VCaP (cell line): ENCODE data around the gene CRTC3.
A peak's percentile ranks its signal among the peaks of the same experiment; 100 is the strongest.

Source experiments
- H3K27ac ChIP-seq: fragments of 450-650 bp; 2 replicates; pipeline ENCODE4 v1.5.1; 2017
- TF ChIP-seq, protein P1 (sequence below): fragments of 450-650 bp; conservative IDR thresholded peaks from 2 replicates; pipeline ENCODE4 v1.5.1; 2017; ENCODE audit warnings: mild to moderate bottlenecking, moderate library complexity

CRTC3 gene

DNA sequence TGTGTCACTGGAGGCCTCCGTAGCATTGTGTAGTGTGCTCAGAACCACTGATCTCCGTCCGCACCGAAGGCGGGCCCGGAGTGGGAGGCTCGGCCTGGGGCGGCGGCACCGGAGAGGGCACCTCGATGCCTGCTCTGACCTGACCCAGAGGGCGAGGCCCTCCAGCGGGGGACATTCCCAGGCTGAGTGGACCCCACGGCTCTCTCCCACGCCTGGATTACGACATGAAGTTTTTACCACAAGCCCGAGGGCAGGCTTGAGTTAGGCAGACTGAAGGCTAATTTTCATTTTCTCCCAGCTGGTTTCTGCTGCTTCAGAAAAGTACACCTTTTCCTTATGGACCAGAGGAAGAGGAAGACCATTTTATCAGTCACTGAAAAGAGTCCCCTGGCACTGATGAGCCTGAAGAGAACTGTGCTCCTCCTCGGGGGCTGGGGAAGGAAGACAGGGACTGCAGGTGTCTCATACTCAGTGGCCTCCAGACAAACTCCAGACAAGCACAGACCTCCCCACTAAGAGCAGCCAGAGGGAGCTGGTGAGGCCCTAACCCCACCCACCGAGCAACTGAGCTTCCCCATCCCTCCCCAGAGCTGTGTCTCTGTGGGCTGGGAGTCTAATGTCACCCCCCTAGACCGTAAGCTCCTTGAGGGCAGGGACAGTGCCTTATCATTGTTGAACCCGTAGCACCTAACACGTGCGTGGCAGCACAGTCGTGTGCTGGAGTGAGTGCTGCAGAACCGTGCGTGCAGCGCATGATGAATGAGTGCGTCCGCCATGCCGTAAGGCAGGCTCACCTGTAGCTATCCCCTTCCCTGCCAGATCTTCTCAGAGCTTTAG lies 113.0 kb downstream of the CRTC3 start:
- H3K27ac ChIP-seq, result no peak overlapping the region
- TF ChIP-seq, protein P1, sequence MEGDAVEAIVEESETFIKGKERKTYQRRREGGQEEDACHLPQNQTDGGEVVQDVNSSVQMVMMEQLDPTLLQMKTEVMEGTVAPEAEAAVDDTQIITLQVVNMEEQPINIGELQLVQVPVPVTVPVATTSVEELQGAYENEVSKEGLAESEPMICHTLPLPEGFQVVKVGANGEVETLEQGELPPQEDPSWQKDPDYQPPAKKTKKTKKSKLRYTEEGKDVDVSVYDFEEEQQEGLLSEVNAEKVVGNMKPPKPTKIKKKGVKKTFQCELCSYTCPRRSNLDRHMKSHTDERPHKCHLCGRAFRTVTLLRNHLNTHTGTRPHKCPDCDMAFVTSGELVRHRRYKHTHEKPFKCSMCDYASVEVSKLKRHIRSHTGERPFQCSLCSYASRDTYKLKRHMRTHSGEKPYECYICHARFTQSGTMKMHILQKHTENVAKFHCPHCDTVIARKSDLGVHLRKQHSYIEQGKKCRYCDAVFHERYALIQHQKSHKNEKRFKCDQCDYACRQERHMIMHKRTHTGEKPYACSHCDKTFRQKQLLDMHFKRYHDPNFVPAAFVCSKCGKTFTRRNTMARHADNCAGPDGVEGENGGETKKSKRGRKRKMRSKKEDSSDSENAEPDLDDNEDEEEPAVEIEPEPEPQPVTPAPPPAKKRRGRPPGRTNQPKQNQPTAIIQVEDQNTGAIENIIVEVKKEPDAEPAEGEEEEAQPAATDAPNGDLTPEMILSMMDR, result no peak; the same call in 1 of the 2 replicates

DNA sequence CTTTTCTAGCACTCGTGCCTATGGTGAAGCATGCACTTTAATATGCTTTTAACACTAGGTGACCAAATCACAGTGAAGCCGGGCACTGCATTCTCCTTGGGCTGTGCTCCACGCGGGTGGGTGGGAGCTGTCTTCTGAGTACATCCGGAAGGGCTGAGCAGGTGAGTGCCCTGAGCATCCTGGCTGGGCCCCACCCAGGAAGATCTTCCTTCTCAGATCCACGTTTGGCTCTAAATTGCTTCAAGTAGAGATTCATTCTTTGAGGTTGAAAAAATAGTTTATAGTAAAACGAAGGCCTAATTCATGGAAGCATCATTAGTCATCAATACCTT lies 113.5 kb downstream of the CRTC3 start:
- H3K27ac ChIP-seq, result no peak overlapping the region
- TF ChIP-seq, protein P1, result no peak

DNA sequence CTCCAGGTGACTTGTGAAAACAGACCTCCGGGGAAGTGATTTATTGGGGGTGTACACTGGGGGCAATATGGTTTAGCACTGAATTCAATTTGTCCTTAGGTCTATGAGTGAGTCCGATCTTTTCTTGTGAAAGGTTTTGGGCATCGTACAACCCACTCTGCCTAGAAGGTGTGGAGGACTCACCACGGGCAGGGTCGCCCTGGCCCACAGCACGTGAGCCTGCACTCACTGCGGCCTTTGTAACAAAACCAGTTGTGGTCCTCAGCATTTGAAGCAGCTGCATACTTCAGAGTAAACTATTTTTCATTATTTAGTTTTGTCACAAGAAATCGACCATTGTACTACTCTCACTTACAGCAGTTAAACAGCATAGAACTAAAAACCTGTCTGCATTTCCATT lies 114.8 kb downstream of the CRTC3 start:
- peak overlapping the region; percentile 14; the same call in 1 of the 2 replicates for H3K27ac ChIP-seq
- TF ChIP-seq, protein P1, result no peak

DNA sequence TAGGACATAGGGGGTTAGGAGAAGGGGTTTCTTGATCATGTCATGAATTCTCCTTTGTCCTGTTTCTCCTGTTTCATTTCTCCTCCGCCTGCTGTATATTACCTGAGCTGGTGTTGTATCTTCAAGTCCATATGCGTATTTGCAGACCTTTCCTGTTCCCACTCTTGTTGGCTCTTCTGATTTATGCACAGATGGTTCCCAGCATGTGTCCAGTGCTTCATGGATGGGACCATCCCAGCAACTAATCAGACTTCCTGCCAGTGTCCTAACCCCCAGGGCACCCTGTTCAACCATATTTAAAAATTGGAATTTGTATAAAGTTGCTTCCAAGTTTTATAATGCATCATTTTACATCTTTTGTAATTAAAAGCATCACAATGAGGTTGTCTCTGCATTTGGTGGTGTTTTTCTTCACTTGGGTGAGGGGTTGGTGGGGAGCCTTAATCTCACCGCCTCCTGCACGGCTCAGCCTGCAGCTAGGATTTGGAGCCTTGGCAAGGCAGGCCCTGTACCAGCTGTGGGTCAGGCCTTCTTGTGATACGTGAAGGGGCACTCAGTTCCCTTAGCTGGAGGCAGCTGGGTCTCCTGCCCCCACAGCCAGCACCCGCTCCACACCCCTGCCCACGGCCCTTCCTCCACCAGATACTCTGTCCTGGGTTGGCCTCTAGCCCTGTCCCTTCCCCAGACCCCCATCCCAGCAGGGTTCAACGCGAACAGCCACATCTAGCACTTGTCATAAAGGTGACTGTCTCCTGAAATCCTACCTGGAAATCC lies 115.4 kb downstream of the CRTC3 start:
- TF ChIP-seq, protein P1, result no peak
- peak overlapping the region; percentile 14; the same call in 1 of the 2 replicates for H3K27ac ChIP-seq

DNA sequence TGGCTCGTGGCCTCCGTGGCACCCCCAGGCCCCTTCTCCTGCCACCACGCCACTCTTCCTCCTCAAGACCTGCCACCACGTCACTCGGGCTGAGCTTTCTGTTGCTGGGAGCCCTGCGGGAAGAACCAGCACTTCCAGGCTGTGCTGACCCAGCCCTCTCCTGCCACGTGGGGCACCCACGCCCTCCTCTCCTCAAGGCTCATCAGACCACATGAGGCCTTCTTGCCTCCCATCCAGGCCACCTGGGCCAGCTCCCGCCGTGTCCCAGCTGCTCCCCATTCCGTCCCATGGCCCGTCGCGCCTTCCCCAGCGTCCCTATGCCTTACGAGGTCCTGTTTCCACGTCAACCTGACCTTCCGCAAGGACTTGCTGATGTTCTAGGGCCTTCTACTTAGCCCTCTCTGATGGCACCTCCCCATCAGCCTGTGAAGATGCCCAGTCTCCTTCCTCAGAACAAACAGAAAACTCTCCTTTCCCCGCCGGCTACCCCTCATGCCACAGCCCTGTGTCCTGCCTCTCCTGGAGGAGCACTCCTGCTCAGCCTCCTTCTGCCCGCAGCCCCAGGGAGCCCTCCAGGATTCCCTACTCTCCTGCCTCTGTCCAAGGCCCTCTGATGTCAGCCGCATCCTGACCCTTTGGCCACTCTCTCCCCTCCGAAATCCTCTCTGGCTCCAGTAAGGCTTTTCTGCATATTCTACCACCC lies 116.3 kb downstream of the CRTC3 start:
- H3K27ac ChIP-seq, result peak overlapping the region; percentile 14; the same call in 1 of the 2 replicates
- TF ChIP-seq, protein P1, result no peak

DNA sequence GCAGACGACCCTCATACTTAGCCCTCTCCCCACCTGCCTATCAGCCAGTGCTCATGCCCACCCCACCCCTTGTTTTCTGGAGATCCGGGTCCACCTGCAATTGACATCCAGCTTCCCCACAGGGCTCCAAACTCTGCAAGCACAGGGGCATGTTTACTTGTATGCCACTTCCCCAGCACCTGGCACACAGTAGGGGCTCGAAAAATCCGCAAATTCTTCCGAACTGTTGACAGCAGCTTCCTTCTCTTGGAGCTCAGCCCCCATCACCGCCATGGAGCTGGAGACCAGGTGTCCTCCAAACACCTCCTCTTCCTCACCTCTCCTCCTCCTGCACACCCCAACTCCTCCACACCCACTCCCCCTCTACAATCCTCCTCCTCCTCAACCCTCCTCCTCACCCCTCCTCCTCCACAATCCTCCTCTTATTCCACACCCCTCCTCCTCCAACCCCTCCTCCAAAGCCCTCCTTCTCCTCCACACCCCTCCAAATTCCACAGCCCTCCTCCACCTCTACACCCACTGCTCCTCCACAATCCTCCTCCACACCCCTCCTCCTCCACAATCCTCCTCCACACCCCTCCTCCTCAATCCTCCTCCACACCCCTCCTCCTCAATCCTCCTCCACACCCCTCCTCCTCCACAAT lies 117.1 kb downstream of the CRTC3 start:
- H3K27ac ChIP-seq, result 0 out of 2 replicates have a peak overlapping the region, but pooled peaks have one; percentile 14
- TF ChIP-seq, protein P1, result no peak
